ENCODE results near the gene VAV2.

The VAV2 gene

GRCh38 chr9:133945977-133946753, 46.0 kb downstream of the VAV2 start:
- no peaks in the 10 kb centered on the region for H3K36me3 ChIP-seq (ENCODE audit: low read length)
- no peaks in the 10 kb centered on the region for H3K9me2 ChIP-seq (replicated peaks; ENCODE audit: insufficient read depth, low read length)
- peaks cover 10% of the 10 kb centered on the region for H3F3A ChIP-seq (ENCODE audit: insufficient read depth)
- no peaks in the 10 kb centered on the region for H3K9me3 ChIP-seq (ENCODE audit: insufficient read depth, low read length)
- H3K27ac ChIP-seq (ENCODE audit: low read depth, low read length), result peak overlapping the region; percentile 91
- H3K9ac ChIP-seq (ENCODE audit: low read length), result peak overlapping the region; percentile 50
- H4K20me1 ChIP-seq (ENCODE audit: low read depth, low read length), result no peaks in the 10 kb centered on the region
- no peaks in the 10 kb centered on the region for H3K27me3 ChIP-seq (ENCODE audit: low read length)
- no peak overlapping the region for H2AFZ ChIP-seq (ENCODE audit: low read depth, low read length, severe bottlenecking)
- H3K4me2 ChIP-seq (ENCODE audit: low read depth, low read length, poor library complexity, severe bottlenecking), result peak overlapping the region; percentile 53
- peaks cover 81% of the 10 kb centered on the region for H3K79me2 ChIP-seq (ENCODE audit: insufficient read depth, low read length)
- no peak for TF ChIP-seq EZH2phosphoT487 (conservative IDR thresholded peaks at IDR 0.05; ENCODE audit: low read length)
- H3K4me3 ChIP-seq (ENCODE audit: insufficient read depth, low read length, poor library complexity, severe bottlenecking), result peak overlapping the region; percentile 9

DNA sequence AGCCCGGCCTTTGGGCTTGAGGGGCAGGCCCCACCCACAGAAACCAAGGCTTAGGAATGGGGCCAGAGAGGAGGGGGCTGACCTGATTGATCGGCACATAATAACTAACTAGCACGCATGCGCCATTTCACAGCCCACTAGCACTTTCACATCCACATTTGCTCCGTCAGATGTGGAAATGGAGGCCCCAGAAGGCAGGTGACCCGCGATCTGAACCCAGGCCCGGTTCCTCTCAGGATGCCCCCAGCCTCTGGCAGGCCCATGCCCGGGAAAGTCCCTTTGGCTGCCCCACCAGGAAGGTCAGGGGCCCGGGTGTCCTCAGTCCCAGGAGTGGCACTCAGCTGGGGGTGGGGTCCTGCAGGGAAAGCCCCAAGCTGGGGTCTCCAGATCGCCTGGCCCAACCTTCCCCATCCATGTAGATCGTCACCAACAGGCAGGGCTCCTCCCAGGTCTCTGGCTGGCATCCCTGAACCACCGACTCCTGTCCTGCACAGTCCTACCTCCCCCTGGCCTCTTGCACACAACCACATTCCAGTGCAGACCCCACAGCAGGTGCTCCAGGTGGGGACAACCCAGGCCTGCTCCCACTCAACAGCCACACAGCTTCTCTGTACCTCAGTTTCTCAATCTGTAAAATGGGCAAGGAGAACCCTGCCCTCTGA, 46.7 kb downstream of the VAV2 start:
- Histone ChIP-seq H3K4me2 (ENCODE audit: low read depth, low read length, poor library complexity, severe bottlenecking) (peak overlapping the region; percentile 53), H3K27ac (ENCODE audit: low read depth, low read length) (peak overlapping the region; percentile 91), H2AFZ (ENCODE audit: low read depth, low read length, severe bottlenecking) (no peak overlapping the region), H4K20me1 (ENCODE audit: low read depth, low read length) (no peaks in the 10 kb centered on the region), H3K27me3 (ENCODE audit: low read length) (no peaks in the 10 kb centered on the region), H3F3A (ENCODE audit: insufficient read depth) (peaks cover 10% of the 10 kb centered on the region), H3K79me2 (ENCODE audit: insufficient read depth, low read length) (peaks cover 78% of the 10 kb centered on the region), H3K9me2 (replicated peaks; ENCODE audit: insufficient read depth, low read length) (no peaks in the 10 kb centered on the region), H3K4me3 (ENCODE audit: insufficient read depth, low read length, poor library complexity, severe bottlenecking) (peak overlapping the region; percentile 9), H3K9me3 (ENCODE audit: insufficient read depth, low read length) (no peaks in the 10 kb centered on the region), H3K36me3 (ENCODE audit: low read length) (no peaks in the 10 kb centered on the region), H3K9ac (ENCODE audit: low read length) (peak overlapping the region; percentile 50)
- TF ChIP-seq EZH2phosphoT487 (conservative IDR thresholded peaks at IDR 0.05; ENCODE audit: low read length), result no peak
- no peak for TF ChIP-seq CTCF (IDR thresholded peaks at IDR 0.05; ENCODE audit: insufficient read depth, low read length, poor library complexity, severe bottlenecking)

DNA sequence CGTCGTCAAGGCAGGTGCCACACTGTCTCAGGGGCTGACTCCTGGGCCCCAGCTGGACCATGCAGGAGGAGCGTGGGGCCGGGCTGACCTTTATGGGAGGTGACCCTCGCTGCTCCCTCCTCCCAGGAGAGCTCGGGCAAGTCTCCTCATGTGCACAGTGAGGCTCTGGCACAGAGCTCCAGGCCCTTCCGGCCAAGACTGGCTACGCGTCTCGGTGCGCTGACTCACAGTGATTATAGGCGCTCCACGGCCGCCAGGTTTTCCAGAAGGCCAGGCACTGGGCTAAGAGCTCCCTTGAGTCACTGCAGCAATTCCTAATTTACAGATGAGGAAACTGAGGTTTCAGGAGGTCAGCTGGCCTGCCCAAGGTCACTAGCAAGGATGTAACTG, 47.4 kb downstream of the VAV2 start:
- peak overlapping the region; percentile 53 for H3K4me2 ChIP-seq (ENCODE audit: low read depth, low read length, poor library complexity, severe bottlenecking)
- peaks cover 73% of the 10 kb centered on the region for H3K79me2 ChIP-seq (ENCODE audit: insufficient read depth, low read length)
- H2AFZ ChIP-seq (ENCODE audit: low read depth, low read length, severe bottlenecking), result no peak overlapping the region
- no peaks in the 10 kb centered on the region for H3K9me2 ChIP-seq (replicated peaks; ENCODE audit: insufficient read depth, low read length)
- no peaks in the 10 kb centered on the region for H3K27me3 ChIP-seq (ENCODE audit: low read length)
- TF ChIP-seq EZH2phosphoT487 (conservative IDR thresholded peaks at IDR 0.05; ENCODE audit: low read length) (no peak), CTCF (IDR thresholded peaks at IDR 0.05; ENCODE audit: insufficient read depth, low read length, poor library complexity, severe bottlenecking) (no peak)
- peak overlapping the region; percentile 91 for H3K27ac ChIP-seq (ENCODE audit: low read depth, low read length)
- no peaks in the 10 kb centered on the region for H3K9me3 ChIP-seq (ENCODE audit: insufficient read depth, low read length)
- peaks cover 10% of the 10 kb centered on the region for H3F3A ChIP-seq (ENCODE audit: insufficient read depth)
- no peak overlapping the region for H3K4me3 ChIP-seq (ENCODE audit: insufficient read depth, low read length, poor library complexity, severe bottlenecking)
- H3K9ac ChIP-seq (ENCODE audit: low read length), result peak overlapping the region; percentile 50; the same call in 1 of the 2 replicates
- H3K36me3 ChIP-seq (ENCODE audit: low read length), result no peaks in the 10 kb centered on the region
- H4K20me1 ChIP-seq (ENCODE audit: low read depth, low read length), result no peaks in the 10 kb centered on the region
